Karpas-422 (cell line): Measurements from ENCODE around the gene IQGAP1. TPM values are rescaled to one million over a fixed set of nuclear protein-coding genes. Genes with fewer than 3 reads are reported as not detected.
"Not testable (repeated sequence)": the region's sequence is repeated elsewhere in the genome, so short reads cannot be mapped to it uniquely, and the experiment has no call there.

Experiments used
- DNase-seq: peaks from one replicate; pipeline ENCODE4 v3.0.0-alpha.2; 2015
- H2AFZ ChIP-seq: fragments of 200-600 bp; sonication (generic); 2 replicates; pipeline ENCODE4 v1.6.1; 2014; ENCODE audit warnings: antibody characterized with exemption, low read length, mixed read lengths
- H3K27ac ChIP-seq: fragments of 200-600 bp; sonication (generic); 2 replicates; pipeline ENCODE4 v1.5.1; 2014; ENCODE audit warnings: mild to moderate bottlenecking, low read length, moderate library complexity
- H3K27me3 ChIP-seq: fragments of 200-600 bp; sonication (generic); 2 replicates; pipeline ENCODE4 v1.6.1; 2014; ENCODE audit warnings: low read length, mixed read lengths
- H3K36me3 ChIP-seq: fragments of 200-600 bp; sonication (generic); 2 replicates; pipeline ENCODE4 v1.6.1; 2014; ENCODE audit warnings: low read length, mixed read lengths; ENCODE audit not compliant: insufficient read depth
- H3K4me1 ChIP-seq: fragments of 200-600 bp; sonication (generic); 2 replicates; pipeline ENCODE4 v1.6.1; 2014; ENCODE audit warnings: mild to moderate bottlenecking, low read length, mixed read lengths
- H3K4me2 ChIP-seq: fragments of 200-600 bp; sonication (generic); 2 replicates; pipeline ENCODE4 v1.6.1; 2014; ENCODE audit warnings: low read length, low read depth, mild to moderate bottlenecking; ENCODE audit not compliant: poor library complexity, severe bottlenecking
- H3K4me3 ChIP-seq: fragments of 200-600 bp; sonication (generic); 2 replicates; pipeline ENCODE4 v1.5.1; 2014; ENCODE audit warnings: mild to moderate bottlenecking, antibody characterized with exemption, low read length, mixed read lengths
- H3K79me2 ChIP-seq: fragments of 200-600 bp; sonication (generic); 2 replicates; pipeline ENCODE4 v1.6.1; 2014; ENCODE audit warnings: mild to moderate bottlenecking, low read length, mixed read lengths
- H3K9ac ChIP-seq: fragments of 200-600 bp; sonication (generic); 2 replicates; pipeline ENCODE4 v1.6.0; 2014; ENCODE audit warnings: low read length
- H3K9me2 ChIP-seq: fragments of 200-600 bp; sonication (generic), shearing (Covaris generic); replicated peaks from 2 replicates; pipeline ENCODE4 v1.6.0; 2014; ENCODE audit warnings: mild to moderate bottlenecking, low read length, moderate library complexity; ENCODE audit not compliant: insufficient read depth
- H3K9me3 ChIP-seq: fragments of 300-700, 200-600 bp; sonication (generic); 2 replicates; pipeline ENCODE4 v1.6.1; 2014; ENCODE audit warnings: low read length, mixed read lengths
- H4K20me1 ChIP-seq: fragments of 200-600 bp; sonication (generic); 2 replicates; pipeline ENCODE4 v1.6.1; 2014; ENCODE audit warnings: mild to moderate bottlenecking, antibody characterized with exemption, low read length, low read depth; ENCODE audit not compliant: insufficient read depth
- total RNA-seq: library from RNA; depleted of rRNA; stranded (reverse); fragments of >200 nt; shearing (Covaris generic); gene quantifications from 2 replicates; pipeline ENCODE4 v1.2.3, GENCODE V29; 2014; ENCODE audit warnings: low replicate concordance; rRNA removed

IQGAP1 gene, protein sequence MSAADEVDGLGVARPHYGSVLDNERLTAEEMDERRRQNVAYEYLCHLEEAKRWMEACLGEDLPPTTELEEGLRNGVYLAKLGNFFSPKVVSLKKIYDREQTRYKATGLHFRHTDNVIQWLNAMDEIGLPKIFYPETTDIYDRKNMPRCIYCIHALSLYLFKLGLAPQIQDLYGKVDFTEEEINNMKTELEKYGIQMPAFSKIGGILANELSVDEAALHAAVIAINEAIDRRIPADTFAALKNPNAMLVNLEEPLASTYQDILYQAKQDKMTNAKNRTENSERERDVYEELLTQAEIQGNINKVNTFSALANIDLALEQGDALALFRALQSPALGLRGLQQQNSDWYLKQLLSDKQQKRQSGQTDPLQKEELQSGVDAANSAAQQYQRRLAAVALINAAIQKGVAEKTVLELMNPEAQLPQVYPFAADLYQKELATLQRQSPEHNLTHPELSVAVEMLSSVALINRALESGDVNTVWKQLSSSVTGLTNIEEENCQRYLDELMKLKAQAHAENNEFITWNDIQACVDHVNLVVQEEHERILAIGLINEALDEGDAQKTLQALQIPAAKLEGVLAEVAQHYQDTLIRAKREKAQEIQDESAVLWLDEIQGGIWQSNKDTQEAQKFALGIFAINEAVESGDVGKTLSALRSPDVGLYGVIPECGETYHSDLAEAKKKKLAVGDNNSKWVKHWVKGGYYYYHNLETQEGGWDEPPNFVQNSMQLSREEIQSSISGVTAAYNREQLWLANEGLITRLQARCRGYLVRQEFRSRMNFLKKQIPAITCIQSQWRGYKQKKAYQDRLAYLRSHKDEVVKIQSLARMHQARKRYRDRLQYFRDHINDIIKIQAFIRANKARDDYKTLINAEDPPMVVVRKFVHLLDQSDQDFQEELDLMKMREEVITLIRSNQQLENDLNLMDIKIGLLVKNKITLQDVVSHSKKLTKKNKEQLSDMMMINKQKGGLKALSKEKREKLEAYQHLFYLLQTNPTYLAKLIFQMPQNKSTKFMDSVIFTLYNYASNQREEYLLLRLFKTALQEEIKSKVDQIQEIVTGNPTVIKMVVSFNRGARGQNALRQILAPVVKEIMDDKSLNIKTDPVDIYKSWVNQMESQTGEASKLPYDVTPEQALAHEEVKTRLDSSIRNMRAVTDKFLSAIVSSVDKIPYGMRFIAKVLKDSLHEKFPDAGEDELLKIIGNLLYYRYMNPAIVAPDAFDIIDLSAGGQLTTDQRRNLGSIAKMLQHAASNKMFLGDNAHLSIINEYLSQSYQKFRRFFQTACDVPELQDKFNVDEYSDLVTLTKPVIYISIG (N-terminal part only)
- total RNA-seq = 122 and 145 TPM in 2 replicates

DNA sequence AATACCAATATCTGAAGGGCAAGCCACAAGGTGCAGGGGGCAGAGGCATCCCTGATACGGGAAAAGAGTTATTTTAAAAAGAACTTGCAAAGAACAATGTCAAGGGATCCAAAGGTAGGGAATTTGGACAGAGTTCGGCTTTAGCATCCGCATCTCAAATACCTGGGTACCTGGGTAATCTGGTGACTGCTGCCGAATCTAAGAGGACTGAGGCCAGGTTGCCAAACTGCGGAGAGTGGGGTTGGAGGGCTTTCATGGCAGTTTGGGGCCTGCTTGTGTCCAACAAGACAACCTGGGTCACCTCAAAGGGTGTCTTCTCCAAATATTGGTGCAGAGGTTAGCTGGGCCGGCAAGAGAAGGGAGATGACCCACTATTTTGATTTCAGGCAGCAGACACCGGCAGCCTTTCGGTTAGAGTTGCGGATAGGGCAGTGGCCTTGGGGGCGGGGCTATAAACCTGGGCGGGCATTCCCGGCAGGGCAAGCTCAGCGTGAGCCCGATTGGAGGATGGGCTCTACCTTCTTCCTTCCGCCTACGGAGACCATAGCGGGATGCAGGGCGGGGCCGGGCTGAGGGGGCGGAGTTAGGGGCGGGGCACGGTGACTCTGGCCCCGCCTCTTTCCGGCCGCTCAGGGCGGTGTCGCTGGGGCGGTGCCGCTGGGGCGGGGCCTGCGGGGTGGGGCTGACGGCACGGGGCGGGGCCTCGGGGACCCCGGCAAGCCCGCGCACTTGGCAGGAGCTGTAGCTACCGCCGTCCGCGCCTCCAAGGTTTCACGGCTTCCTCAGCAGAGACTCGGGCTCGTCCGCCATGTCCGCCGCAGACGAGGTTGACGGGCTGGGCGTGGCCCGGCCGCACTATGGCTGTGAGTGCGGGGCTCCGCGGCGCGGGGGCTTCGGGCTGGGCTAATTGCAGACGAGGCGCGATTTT is at the start of gene IQGAP1:
Gene IQGAP1, plus strand, starts transcription at position 709 of the 928 bp plus-strand sequence. Its CDS starts 100 bp downstream, at position 809.
- peaks cover 20% of the 10 kb centered on the region; the same call in 1 of the 2 replicates for H3K36me3 ChIP-seq
- no peaks in the 10 kb centered on the region for H4K20me1 ChIP-seq
- peak within 1 kb of the TSS; percentile 91 for H2AFZ ChIP-seq
- no peaks in the 10 kb centered on the region for H3K9me2 ChIP-seq
- peak within 1 kb of the TSS; percentile 87 for H3K9ac ChIP-seq
- H3K27me3 ChIP-seq = no peaks in the 10 kb centered on the region
- DNase-seq = peak; percentile 99
- peak within 1 kb of the TSS; percentile 100 for H3K4me2 ChIP-seq
- peak within 1 kb of the TSS; percentile 96 for H3K4me3 ChIP-seq
- H3K79me2 ChIP-seq = peaks cover 42% of the 10 kb centered on the region
- H3K4me1 ChIP-seq = peaks cover 44% of the 10 kb centered on the region
- H3K27ac ChIP-seq = peak within 1 kb of the TSS; percentile 65
- H3K9me3 ChIP-seq = no peaks in the 10 kb centered on the region

- Histone ChIP-seq H3K79me2 (no peaks in the 10 kb centered on the region), H3K4me3 (no peak overlapping the region), H3K9me3 (no peaks in the 10 kb centered on the region), H3K27ac (no peak overlapping the region), H3K36me3 (no peaks in the 10 kb centered on the region), H2AFZ (no peak overlapping the region), H3K4me2 (no peak overlapping the region), H3K9me2 (no peaks in the 10 kb centered on the region), H3K4me1 (peaks cover 2% of the 10 kb centered on the region), H3K9ac (no peak overlapping the region), H4K20me1 (no peaks in the 10 kb centered on the region), H3K27me3 (no peaks in the 10 kb centered on the region)
- no peak for DNase-seq
Observed at GRCh38 chr15:90338532-90338931, 49.5 kb upstream of the IQGAP1 start.

GRCh38 chr15:90340345-90340744 is 47.7 kb upstream of the IQGAP1 start:
- H4K20me1 ChIP-seq = no peaks in the 10 kb centered on the region
- no peaks in the 10 kb centered on the region for H3K79me2 ChIP-seq
- no peaks in the 10 kb centered on the region for H3K9me2 ChIP-seq
- H3K27ac ChIP-seq = no peak overlapping the region
- H3K4me1 ChIP-seq = peaks cover 9% of the 10 kb centered on the region
- H3K4me2 ChIP-seq = no peak overlapping the region
- H3K9me3 ChIP-seq = no peaks in the 10 kb centered on the region
- H3K9ac ChIP-seq = no peak overlapping the region
- DNase-seq = peak; percentile 61
- no peak overlapping the region for H3K4me3 ChIP-seq
- no peaks in the 10 kb centered on the region for H3K36me3 ChIP-seq
- no peak overlapping the region for H2AFZ ChIP-seq
- no peaks in the 10 kb centered on the region for H3K27me3 ChIP-seq

DNA sequence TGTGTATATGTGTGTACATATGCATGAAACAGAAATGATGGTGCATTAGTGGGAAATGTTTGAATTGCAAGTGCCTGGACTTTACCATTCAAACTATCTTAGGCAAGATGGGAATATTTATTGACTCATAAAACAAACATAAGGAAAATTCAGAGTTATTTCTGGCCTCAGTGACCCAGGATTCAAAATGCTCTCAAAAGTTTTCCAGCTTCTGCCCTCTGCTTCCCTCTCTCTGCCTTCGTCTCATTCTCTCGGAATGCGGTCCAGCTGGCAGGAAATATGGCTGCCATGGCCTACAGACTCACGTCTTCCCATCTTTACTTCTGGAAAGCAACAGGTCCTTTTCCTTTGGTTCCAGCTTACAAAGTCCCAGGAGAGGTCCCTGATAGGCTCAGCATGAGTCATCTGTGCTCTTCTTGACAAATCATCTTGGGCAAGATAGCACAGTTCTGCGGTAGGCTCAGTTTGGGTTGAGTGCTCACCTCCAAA is 44.7 kb upstream of the IQGAP1 start:
- DNase-seq = peak; percentile 46
- Histone ChIP-seq H3K36me3 (no peaks in the 10 kb centered on the region), H3K27me3 (no peaks in the 10 kb centered on the region), H4K20me1 (no peaks in the 10 kb centered on the region), H3K27ac (no peak overlapping the region), H3K4me3 (no peak overlapping the region), H3K9ac (no peak overlapping the region), H3K9me3 (no peaks in the 10 kb centered on the region), H3K4me2 (no peak overlapping the region), H3K9me2 (no peaks in the 10 kb centered on the region), H3K79me2 (no peaks in the 10 kb centered on the region), H3K4me1 (peaks cover 9% of the 10 kb centered on the region), H2AFZ (no peak overlapping the region)

DNA sequence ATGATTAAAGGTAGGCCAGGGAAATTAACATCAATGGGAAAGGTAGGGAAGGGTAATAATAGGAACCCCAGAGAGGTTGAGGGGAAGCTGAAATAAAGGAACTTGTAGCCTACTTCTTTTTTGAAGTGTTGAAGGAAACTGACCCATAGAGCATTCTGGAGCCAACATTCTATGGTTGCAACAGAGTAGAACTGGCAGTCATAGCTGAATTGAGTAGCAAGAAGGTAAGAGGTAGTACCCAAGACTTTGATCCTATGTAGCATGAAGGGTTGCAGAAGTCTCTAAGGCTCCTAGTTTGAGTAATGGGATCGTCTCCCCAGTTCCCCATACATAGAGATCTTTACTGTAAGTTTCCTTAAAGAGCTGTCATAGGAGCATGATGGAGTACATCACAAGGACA is 43.4 kb upstream of the IQGAP1 start:
- H3K36me3 ChIP-seq = no peaks in the 10 kb centered on the region
- no peak overlapping the region for H2AFZ ChIP-seq
- no peaks in the 10 kb centered on the region for H3K27me3 ChIP-seq
- DNase-seq = no peak
- H3K4me2 ChIP-seq = no peak overlapping the region
- H3K9ac ChIP-seq = no peak overlapping the region
- H3K4me1 ChIP-seq = peaks cover 9% of the 10 kb centered on the region
- H3K9me2 ChIP-seq = no peaks in the 10 kb centered on the region
- no peaks in the 10 kb centered on the region for H3K79me2 ChIP-seq
- H3K27ac ChIP-seq = no peak overlapping the region
- no peak overlapping the region for H3K4me3 ChIP-seq
- H3K9me3 ChIP-seq = no peaks in the 10 kb centered on the region
- no peaks in the 10 kb centered on the region for H4K20me1 ChIP-seq

DNA sequence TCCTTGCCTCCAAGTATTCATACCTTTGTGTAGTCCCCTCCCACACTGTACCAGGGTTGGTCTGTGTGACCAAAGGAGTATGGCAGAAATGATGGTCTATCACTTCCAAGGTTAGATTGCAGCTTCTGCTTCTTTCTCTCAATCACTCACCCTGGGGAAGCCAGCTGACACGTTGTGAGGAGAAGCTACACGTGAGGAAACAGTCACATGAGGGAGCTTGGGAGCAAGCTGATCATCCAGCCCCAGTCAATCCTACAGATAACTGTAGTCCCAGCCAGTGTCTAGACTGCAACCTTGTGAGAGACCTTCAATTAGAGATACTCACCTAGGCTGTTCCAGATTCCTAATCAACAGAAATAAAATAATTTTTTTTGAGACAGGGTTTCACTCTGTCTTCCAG is 42.2 kb upstream of the IQGAP1 start:
- no peak for DNase-seq
- Histone ChIP-seq H3K79me2 (no peaks in the 10 kb centered on the region), H3K4me1 (peaks cover 9% of the 10 kb centered on the region), H3K36me3 (no peaks in the 10 kb centered on the region), H4K20me1 (no peaks in the 10 kb centered on the region), H3K4me2 (no peak overlapping the region), H3K27me3 (no peaks in the 10 kb centered on the region), H3K4me3 (no peak overlapping the region), H3K9me2 (no peaks in the 10 kb centered on the region), H3K9ac (no peak overlapping the region), H2AFZ (no peak overlapping the region), H3K27ac (no peak overlapping the region), H3K9me3 (no peaks in the 10 kb centered on the region)

- not testable (repeated sequence) for H3K4me3 ChIP-seq, H3K9me2 ChIP-seq, H3K36me3 ChIP-seq, H4K20me1 ChIP-seq, H3K27ac ChIP-seq, H3K4me2 ChIP-seq, H3K79me2 ChIP-seq, H2AFZ ChIP-seq, DNase-seq, H3K9me3 ChIP-seq, H3K27me3 ChIP-seq, H3K9ac ChIP-seq
- H3K4me1 ChIP-seq = peaks cover 15% of the 10 kb centered on the region
Observed at GRCh38 chr15:90347431-90348065, 40.5 kb upstream of the IQGAP1 start.
